ENCODE measurements around the gene CPE.

CPE gene

DNA sequence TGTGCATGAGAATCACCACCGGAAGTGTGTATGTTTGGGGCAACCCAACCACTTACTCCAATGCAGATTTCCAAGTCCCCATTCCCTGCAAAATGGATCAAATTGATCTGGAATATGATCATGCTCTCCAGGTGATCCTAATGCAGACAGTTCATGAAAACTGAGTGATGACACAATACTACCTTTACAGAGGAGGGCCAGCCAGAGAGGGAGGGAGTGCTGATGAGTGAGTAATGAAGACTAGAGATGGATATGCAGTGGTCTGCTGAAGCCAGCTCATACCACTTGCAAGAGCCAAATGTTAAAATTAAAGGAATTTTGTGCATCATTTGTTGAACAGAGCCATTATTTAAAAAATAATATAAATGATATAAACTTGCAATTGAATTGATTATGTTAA lies 10.2 kb upstream of the CPE start:
- H3K79me2 ChIP-seq (ENCODE audit: insufficient read depth, low read length) = no peaks in the 10 kb centered on the region
- no peaks in the 10 kb centered on the region for H3F3A ChIP-seq (ENCODE audit: insufficient read depth, low read length)

DNA sequence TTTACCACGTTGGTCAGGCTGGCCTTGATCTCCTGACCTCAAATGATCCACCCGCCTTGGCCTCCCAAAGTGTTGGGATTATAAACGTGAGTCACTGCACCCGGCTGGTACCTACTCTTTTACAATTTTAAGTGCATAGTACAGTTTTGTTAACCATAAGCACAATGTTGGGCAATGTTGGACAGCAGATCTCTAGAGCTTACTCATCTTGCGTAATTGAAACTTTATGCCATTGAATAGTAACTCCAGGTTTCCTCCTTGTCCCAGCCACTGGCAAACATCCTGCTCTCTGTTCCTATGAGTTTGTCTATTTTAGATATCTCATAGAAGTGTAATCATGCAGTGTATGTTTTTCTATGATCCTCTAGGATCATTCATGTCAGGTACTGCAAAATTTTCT lies 9.3 kb upstream of the CPE start:
- no peak overlapping the region for H2AFZ ChIP-seq (ENCODE audit: low read length)
- no peak overlapping the region for H3K4me2 ChIP-seq (ENCODE audit: low read length)
- H3K4me3 ChIP-seq (ENCODE audit: low read depth, low read length, poor library complexity, severe bottlenecking) = no peak overlapping the region
- no peaks in the 10 kb centered on the region for H3K27me3 ChIP-seq (ENCODE audit: insufficient read depth, low read length)
- H3K79me2 ChIP-seq (ENCODE audit: insufficient read depth, low read length) = no peaks in the 10 kb centered on the region
- H3K9me2 ChIP-seq (ENCODE audit: low read depth, low read length) = no peaks in the 10 kb centered on the region
- TF ChIP-seq, protein P1, sequence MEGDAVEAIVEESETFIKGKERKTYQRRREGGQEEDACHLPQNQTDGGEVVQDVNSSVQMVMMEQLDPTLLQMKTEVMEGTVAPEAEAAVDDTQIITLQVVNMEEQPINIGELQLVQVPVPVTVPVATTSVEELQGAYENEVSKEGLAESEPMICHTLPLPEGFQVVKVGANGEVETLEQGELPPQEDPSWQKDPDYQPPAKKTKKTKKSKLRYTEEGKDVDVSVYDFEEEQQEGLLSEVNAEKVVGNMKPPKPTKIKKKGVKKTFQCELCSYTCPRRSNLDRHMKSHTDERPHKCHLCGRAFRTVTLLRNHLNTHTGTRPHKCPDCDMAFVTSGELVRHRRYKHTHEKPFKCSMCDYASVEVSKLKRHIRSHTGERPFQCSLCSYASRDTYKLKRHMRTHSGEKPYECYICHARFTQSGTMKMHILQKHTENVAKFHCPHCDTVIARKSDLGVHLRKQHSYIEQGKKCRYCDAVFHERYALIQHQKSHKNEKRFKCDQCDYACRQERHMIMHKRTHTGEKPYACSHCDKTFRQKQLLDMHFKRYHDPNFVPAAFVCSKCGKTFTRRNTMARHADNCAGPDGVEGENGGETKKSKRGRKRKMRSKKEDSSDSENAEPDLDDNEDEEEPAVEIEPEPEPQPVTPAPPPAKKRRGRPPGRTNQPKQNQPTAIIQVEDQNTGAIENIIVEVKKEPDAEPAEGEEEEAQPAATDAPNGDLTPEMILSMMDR (IDR thresholded peaks at IDR 0.05; ENCODE audit: low read length) = no peak
- no peak for TF ChIP-seq EZH2 (IDR thresholded peaks at IDR 0.05; ENCODE audit: borderline replicate concordance, low read length)
- H3K27ac ChIP-seq (ENCODE audit: low read depth, low read length, poor library complexity, severe bottlenecking) = no peak overlapping the region
- no peaks in the 10 kb centered on the region for H3K9me3 ChIP-seq (ENCODE audit: low read length)
- H3K4me1 ChIP-seq (ENCODE audit: insufficient read depth, low read length, severe bottlenecking) = no peaks in the 10 kb centered on the region
- H4K20me1 ChIP-seq (ENCODE audit: insufficient read depth, low read length) = no peaks in the 10 kb centered on the region
- no peak overlapping the region for H3K9ac ChIP-seq (ENCODE audit: low read length)
- H3F3A ChIP-seq (ENCODE audit: insufficient read depth, low read length) = no peaks in the 10 kb centered on the region
- H3K36me3 ChIP-seq (ENCODE audit: insufficient read depth, low read length) = no peaks in the 10 kb centered on the region

More for the DNA sequence above, 10.2 kb upstream of the CPE start:
- H4K20me1 ChIP-seq (ENCODE audit: insufficient read depth, low read length) = no peaks in the 10 kb centered on the region
- H3K9ac ChIP-seq (ENCODE audit: low read length) = no peak overlapping the region
- H3K9me2 ChIP-seq (ENCODE audit: low read depth, low read length) = no peaks in the 10 kb centered on the region
- H3K36me3 ChIP-seq (ENCODE audit: insufficient read depth, low read length) = no peaks in the 10 kb centered on the region
- no peak overlapping the region for H3K4me3 ChIP-seq (ENCODE audit: low read depth, low read length, poor library complexity, severe bottlenecking)
- no peaks in the 10 kb centered on the region for H3K27me3 ChIP-seq (ENCODE audit: insufficient read depth, low read length)
- no peaks in the 10 kb centered on the region for H3K4me1 ChIP-seq (ENCODE audit: insufficient read depth, low read length, severe bottlenecking)
- H2AFZ ChIP-seq (ENCODE audit: low read length) = no peak overlapping the region
- H3K27ac ChIP-seq (ENCODE audit: low read depth, low read length, poor library complexity, severe bottlenecking) = no peak overlapping the region
- H3K4me2 ChIP-seq (ENCODE audit: low read length) = no peak overlapping the region
- TF ChIP-seq EZH2 (IDR thresholded peaks at IDR 0.05; ENCODE audit: borderline replicate concordance, low read length) = no peak
- TF ChIP-seq, protein P1 (IDR thresholded peaks at IDR 0.05; ENCODE audit: low read length) = no peak
- H3K9me3 ChIP-seq (ENCODE audit: low read length) = no peaks in the 10 kb centered on the region

DNA sequence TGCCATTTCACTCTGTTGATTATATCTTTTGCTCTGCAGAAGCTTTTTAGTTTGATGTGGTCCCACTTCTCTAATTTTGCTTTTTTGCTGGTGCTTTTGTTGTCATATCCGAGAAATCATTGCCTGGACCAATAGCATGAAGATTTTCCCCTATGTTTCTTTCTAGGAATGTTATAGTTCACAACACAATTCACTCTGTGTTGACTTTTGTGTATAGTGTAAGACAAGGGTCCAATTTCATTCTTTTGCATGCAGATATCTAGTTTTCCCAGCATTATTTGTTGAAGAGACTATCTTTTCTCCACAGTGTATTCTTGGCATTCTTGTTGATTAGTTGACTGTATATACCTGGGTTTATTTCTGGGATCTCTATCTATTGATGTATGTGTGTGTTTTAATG lies 8.3 kb upstream of the CPE start:
- Histone ChIP-seq H3K4me1 (ENCODE audit: insufficient read depth, low read length, severe bottlenecking) (no peaks in the 10 kb centered on the region), H3K4me2 (ENCODE audit: low read length) (no peak overlapping the region), H3K9me2 (ENCODE audit: low read depth, low read length) (no peaks in the 10 kb centered on the region), H3K9me3 (ENCODE audit: low read length) (no peaks in the 10 kb centered on the region), H3K36me3 (ENCODE audit: insufficient read depth, low read length) (no peaks in the 10 kb centered on the region), H3K27me3 (ENCODE audit: insufficient read depth, low read length) (no peaks in the 10 kb centered on the region), H3K4me3 (ENCODE audit: low read depth, low read length, poor library complexity, severe bottlenecking) (no peak overlapping the region), H3F3A (ENCODE audit: insufficient read depth, low read length) (no peaks in the 10 kb centered on the region), H3K9ac (ENCODE audit: low read length) (no peak overlapping the region), H2AFZ (ENCODE audit: low read length) (no peak overlapping the region), H3K27ac (ENCODE audit: low read depth, low read length, poor library complexity, severe bottlenecking) (no peak overlapping the region), H4K20me1 (ENCODE audit: insufficient read depth, low read length) (no peaks in the 10 kb centered on the region), H3K79me2 (ENCODE audit: insufficient read depth, low read length) (no peaks in the 10 kb centered on the region)
- TF ChIP-seq EZH2 (IDR thresholded peaks at IDR 0.05; ENCODE audit: borderline replicate concordance, low read length) = no peak
- TF ChIP-seq, protein P1 (IDR thresholded peaks at IDR 0.05; ENCODE audit: low read length) = no peak

Measured in OCI-LY1 (cell line).